Lower lobe of right lung (tissue), 2 donors: Measurements from ENCODE around the gene POP4. TPM values are rescaled to one million over a fixed set of nuclear protein-coding genes. Genes with fewer than 3 reads are reported as not detected.

Experiments used
- ATAC-seq, 2 donors: fragments of 200-7000 bp; cut with Tn5 transposase; one replicate each; pipeline ENCODE4 v1.9.1; 2020 to 2022; ENCODE audit warnings: mild to moderate bottlenecking in 2 of 2, moderate library complexity in 2 of 2
- DNase-seq: peaks from one replicate; pipeline ENCODE4 v3.0.0-alpha.2; 2020
- H3K27ac ChIP-seq: fragments of 200-600 bp; one replicate; pipeline ENCODE4 v1.8.0; 2022
- H3K27me3 ChIP-seq: fragments of 200-600 bp; one replicate; pipeline ENCODE4 v1.8.0; 2022; ENCODE audit warnings: low read depth
- H3K36me3 ChIP-seq: fragments of 200-600 bp; one replicate; pipeline ENCODE4 v1.8.0; 2022; ENCODE audit warnings: mild to moderate bottlenecking
- H3K4me1 ChIP-seq: fragments of 200-600 bp; one replicate; pipeline ENCODE4 v1.8.0; 2022
- H3K4me3 ChIP-seq: fragments of 200-600 bp; one replicate; pipeline ENCODE4 v1.8.0; 2022; ENCODE audit warnings: mild to moderate bottlenecking
- H3K9me3 ChIP-seq: fragments of 200-600 bp; one replicate; pipeline ENCODE4 v1.8.0; 2022
- intact Hi-C: fragments of 100-400 bp; cut with DNase I; formaldehyde crosslinking; loops from one replicate; pipeline ENCODE4 v1.11.0; 2022
- total RNA-seq: library from RNA; stranded (reverse); fragmentation: NEBNext Ultra II Directional; extraction: Animal tissue kit (Norgen Biotek cat#: 25700); gene quantifications from one replicate; pipeline ENCODE4 v1.2.1, GENCODE V29; 2021
- TF ChIP-seq, protein P1 (sequence below): fragments of 200-600 bp; IDR thresholded peaks from one replicate; pipeline ENCODE4 v1.8.0; 2022; ENCODE audit warnings: antibody characterized with exemption, mild to moderate bottlenecking
- donor health status: DM: no; HTN: yes; CAD: no; lungs with severe emphysema.

Gene POP4
- total RNA-seq, 1 donor from 2014 or later: 44.4 TPM

DNA sequence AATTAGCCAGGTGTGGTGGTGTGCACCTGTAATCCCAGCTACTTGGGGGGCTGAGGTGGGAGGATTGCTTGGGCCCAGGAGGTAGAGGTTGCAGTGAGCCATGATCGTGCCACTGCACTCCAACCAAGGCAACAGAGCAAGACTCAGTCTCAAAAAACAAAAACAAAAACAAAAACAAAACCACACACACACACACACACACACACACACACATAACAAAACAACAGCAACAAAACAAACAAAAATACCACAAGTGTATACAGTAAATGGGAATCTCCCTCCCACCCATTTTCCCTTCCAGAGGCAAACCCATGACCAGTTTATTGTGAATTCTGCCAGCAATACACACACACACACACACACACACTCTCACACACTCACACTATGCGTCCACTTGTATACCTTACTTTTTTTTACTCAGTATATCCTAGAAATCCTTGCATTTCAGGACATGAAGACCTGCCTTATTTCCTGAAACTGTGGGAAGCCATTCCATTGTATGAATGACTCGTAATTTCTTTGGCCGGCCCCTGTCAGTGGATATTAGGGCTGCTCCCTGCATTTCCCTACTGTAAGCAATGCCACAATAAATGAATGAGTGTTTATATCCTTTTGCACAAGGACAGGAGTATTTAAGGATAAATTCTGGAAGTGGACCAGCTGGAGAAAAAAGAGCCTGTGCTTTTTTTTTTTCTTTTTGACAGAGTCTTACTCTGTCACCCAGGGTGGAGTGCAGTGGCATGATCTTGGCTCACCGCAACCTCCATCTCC lies 52.3 kb downstream of the POP4 start:
- DNase-seq (no peak), ATAC-seq (no peak)
- peaks cover 18% of the 10 kb centered on the region for H3K4me1 ChIP-seq
- intact Hi-C loops: no loop called here
- TF ChIP-seq, protein P1, sequence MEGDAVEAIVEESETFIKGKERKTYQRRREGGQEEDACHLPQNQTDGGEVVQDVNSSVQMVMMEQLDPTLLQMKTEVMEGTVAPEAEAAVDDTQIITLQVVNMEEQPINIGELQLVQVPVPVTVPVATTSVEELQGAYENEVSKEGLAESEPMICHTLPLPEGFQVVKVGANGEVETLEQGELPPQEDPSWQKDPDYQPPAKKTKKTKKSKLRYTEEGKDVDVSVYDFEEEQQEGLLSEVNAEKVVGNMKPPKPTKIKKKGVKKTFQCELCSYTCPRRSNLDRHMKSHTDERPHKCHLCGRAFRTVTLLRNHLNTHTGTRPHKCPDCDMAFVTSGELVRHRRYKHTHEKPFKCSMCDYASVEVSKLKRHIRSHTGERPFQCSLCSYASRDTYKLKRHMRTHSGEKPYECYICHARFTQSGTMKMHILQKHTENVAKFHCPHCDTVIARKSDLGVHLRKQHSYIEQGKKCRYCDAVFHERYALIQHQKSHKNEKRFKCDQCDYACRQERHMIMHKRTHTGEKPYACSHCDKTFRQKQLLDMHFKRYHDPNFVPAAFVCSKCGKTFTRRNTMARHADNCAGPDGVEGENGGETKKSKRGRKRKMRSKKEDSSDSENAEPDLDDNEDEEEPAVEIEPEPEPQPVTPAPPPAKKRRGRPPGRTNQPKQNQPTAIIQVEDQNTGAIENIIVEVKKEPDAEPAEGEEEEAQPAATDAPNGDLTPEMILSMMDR: no peak
- H3K4me3 ChIP-seq: no peak overlapping the region
- no peak overlapping the region for H3K27ac ChIP-seq
- H3K9me3 ChIP-seq: no peaks in the 10 kb centered on the region
- no peaks in the 10 kb centered on the region for H3K27me3 ChIP-seq
- H3K36me3 ChIP-seq: no peaks in the 10 kb centered on the region

DNA sequence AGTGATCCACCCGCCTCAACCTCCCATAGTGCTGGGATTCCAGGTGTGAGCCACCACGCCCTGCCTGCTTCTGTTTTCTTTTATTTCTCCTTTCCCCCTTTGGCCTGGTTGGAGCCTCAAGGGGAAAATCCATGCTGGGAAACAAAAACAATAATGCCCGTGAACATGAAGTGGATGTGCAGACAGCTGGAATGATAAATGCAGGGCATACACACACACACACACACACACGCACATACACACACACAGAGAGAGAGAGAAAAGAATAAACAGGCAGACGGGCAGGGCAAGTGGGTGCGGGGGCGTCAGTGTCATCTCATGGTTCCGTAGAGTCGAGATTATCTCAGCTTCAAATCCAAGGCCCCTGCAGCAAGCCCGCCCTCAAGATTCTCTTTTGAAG lies 54.8 kb downstream of the POP4 start:
- Histone ChIP-seq H3K27ac (no peak overlapping the region), H3K4me1 (peaks cover 33% of the 10 kb centered on the region), H3K9me3 (no peaks in the 10 kb centered on the region), H3K27me3 (no peaks in the 10 kb centered on the region), H3K4me3 (no peak overlapping the region), H3K36me3 (no peaks in the 10 kb centered on the region)
- intact Hi-C loops: no loop called here
- DNase-seq (no peak), ATAC-seq (no peak)
- TF ChIP-seq, protein P1: no peak

DNA sequence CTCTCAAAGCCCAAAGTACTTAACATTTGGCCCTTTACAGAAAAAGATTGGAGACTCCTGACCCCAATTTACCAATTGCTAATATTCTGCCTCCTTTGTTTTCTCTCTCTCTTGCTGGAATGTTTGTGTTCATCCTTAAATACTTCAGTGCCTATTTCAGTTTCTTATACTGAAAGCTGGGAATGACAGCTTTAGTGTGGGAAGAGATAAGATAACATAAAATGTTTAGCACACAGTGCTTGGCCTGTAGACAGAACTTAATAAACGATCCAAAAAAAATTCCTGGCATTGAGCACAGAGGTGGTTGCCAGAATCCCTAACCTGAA lies 56.2 kb downstream of the POP4 start:
- Histone ChIP-seq H3K9me3 (no peaks in the 10 kb centered on the region), H3K4me1 (peaks cover 46% of the 10 kb centered on the region), H3K27me3 (no peaks in the 10 kb centered on the region), H3K4me3 (peak overlapping the region; percentile 1), H3K27ac (peak overlapping the region; percentile 71), H3K36me3 (no peaks in the 10 kb centered on the region)
- TF ChIP-seq, protein P1: no peak
- no peak for DNase-seq
- intact Hi-C loops: no loop called here
- no peak for ATAC-seq

DNA sequence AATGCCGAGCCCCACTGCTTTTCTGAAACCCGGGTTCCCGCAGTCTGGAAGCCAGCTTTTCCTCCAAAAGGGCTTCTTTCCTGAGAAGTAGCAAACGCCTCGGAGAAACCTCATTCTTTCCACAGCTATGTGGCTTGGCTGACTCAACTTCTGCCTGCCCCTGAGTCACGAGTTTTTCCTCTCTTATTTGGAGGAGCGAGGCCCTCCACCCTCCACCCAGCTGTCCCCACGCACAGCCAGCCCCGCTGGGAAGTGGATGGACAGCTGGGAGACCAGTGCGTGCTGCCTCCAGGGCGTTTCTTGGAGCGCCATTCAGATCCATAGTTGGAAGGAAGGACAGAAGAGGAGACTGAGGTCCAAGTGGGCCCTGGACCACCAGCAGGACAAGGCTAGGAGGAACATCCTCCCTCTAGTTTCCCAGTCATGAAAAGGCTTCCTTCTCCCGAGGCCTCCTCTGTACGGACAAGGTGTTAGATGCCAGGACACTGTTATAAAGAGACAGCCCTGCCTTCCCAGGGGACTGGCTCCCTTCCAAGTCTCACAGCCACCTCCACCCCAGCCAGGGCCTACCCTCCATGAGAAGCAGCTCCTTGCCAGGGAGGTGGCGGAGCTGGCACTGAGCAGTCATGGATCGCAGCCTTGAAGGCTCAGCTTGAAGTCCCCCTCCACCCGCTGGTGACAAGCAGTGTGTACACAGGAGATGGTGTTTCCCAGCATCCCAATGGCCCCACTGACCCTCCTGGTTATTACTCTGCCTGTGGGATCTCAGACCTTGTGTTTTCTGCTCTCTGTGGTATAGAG lies 56.7 kb downstream of the POP4 start:
- ATAC-seq (no peak), DNase-seq (peak; percentile 22)
- Histone ChIP-seq H3K4me1 (peaks cover 51% of the 10 kb centered on the region), H3K9me3 (no peaks in the 10 kb centered on the region), H3K27me3 (no peaks in the 10 kb centered on the region), H3K36me3 (no peaks in the 10 kb centered on the region), H3K27ac (peak overlapping the region; percentile 71), H3K4me3 (peak overlapping the region; percentile 1)
- TF ChIP-seq, protein P1: no peak
- intact Hi-C loops: no loop called here

DNA sequence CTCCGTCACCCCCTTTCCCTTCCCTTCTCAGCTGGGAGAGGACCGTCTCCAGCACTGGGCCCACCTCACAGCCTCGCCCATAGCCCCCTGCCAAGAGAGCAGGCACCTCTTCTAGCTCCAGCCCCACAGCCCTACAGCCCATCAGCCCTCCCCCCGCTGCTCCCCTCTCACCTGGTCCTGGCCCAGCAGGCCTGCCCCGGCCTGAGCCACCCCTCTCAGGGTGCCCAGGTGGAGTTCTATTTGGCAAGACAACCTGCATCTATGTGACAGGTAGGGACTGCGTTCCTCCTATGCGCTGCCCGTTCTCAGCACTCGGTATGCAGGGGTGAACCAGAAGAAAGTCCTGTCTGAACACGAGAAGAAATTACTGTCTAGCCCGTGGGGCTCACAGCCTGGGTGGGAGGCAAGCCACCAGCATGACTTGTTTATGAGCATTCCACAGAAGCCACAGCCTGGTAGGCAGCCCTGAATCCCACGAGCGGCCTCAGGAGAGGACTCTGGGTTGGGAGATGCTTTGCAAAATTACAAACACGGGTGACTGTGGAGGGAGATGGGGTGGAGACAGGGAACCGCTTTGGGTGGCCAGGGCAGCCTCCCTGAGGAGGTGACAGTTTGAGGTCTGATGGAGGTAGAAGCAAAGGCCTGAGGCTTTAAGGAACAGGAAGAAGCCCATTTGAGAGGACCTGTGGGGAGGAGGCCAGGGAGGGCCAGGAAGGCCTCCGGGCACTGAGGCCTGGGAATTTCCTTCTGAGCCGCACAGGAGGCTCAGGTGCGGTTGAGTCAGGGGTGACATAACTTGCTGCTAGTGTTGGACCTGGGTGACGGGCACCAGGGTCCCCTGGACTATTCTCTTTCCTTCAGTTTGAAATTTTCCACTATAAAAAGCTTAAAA lies 58.0 kb downstream of the POP4 start:
- TF ChIP-seq, protein P1: no peak
- DNase-seq (no peak), ATAC-seq (no peak)
- Histone ChIP-seq H3K4me1 (peaks cover 64% of the 10 kb centered on the region), H3K36me3 (no peaks in the 10 kb centered on the region), H3K27ac (peak overlapping the region; percentile 86), H3K9me3 (no peaks in the 10 kb centered on the region), H3K27me3 (no peaks in the 10 kb centered on the region), H3K4me3 (peak overlapping the region; percentile 97)
- intact Hi-C loops: no loop called here
